NCI-H2171 treated with DMSO at 0.1 percent for 48 hours (cell line): ENCODE results near the gene NTN1.

Experiments
- DNase-seq: peaks from one replicate; lab custom pipeline; 2025; lab: John Stamatoyannopoulos, UW

Gene NTN1

GRCh38 chr17:9273428-9274391 lies 252.4 kb downstream of the NTN1 start:
- no peak for DNase-seq

- DNase-seq: no peak
Measured at GRCh38 chr17:9274973-9275372, 253.7 kb downstream of the NTN1 start.

- DNase-seq: no peak
Measured at GRCh38 chr17:9279893-9280292, 258.6 kb downstream of the NTN1 start.

GRCh38 chr17:9283909-9284308 lies 262.6 kb downstream of the NTN1 start:
- DNase-seq: no peak

GRCh38 chr17:9284884-9285283 lies 263.6 kb downstream of the NTN1 start:
- DNase-seq: no peak

GRCh38 chr17:9285602-9286427 lies 264.5 kb downstream of the NTN1 start:
- no peak for DNase-seq

GRCh38 chr17:9286434-9286833 lies 265.1 kb downstream of the NTN1 start:
- DNase-seq: no peak

- DNase-seq: no peak
Measured at GRCh38 chr17:9287306-9287705, 266.0 kb downstream of the NTN1 start.

GRCh38 chr17:9290226-9290613 lies 268.9 kb downstream of the NTN1 start:
- DNase-seq: no peak

- DNase-seq: no peak
Measured at GRCh38 chr17:9291912-9292560, 270.7 kb downstream of the NTN1 start.

GRCh38 chr17:9292561-9292941 lies 271.2 kb downstream of the NTN1 start:
- DNase-seq: no peak
